GM12878 (cell line): Measurements from ENCODE around the gene KIF6. TPM values are rescaled to one million over a fixed set of nuclear protein-coding genes. Genes with fewer than 3 reads are reported as not detected.

Experiments
- ATAC-seq: fragments of 200-7000 bp; cut with Tn5 transposase; 3 replicates; pipeline ENCODE4 v1.9.1; 2020; ENCODE audit warnings: mild to moderate bottlenecking, moderate library complexity
- BruUV-seq: library from RNA; stranded (reverse); fragments of 400-500 nt; replicated peaks from 2 replicates; lab custom pipeline; 2021; lab: Mats Ljungman, UMichigan
- CTCF ChIA-PET: fragments of 300-600 bp; sonication (Branson Sonifier 250); formaldehyde crosslinking; extraction: SDS; loops from one replicate; lab custom pipeline; 2021; ENCODE audit warnings: inconsistent platforms; lab: Yijun Ruan, JAX
- POLR2A ChIA-PET: fragments of 350-600 bp; formaldehyde crosslinking; extraction: SDS; loops from one replicate; lab custom pipeline; 2021; ENCODE audit warnings: inconsistent platforms; lab: Charles Lee
- RAD21 ChIA-PET: fragments of 300-600 bp; sonication (Branson Sonifier 250); formaldehyde crosslinking; loops from one replicate; lab custom pipeline; 2023; ENCODE audit warnings: antibody characterized with exemption; ENCODE audit not compliant: unreplicated experiment; lab: Charles Lee
- SMC1A ChIA-PET: fragments of 300-600 bp; sonication (Branson Sonifier 250); formaldehyde crosslinking; loops from one replicate; lab custom pipeline; 2023; ENCODE audit not compliant: unreplicated experiment, uncharacterized antibody; lab: Charles Lee
- DNase-seq: peaks from one replicate; pipeline ENCODE4 v3.0.0-alpha.2; 2011; ENCODE audit warnings: low read depth, low spot score
- FAIRE-seq: peaks from 3 replicates; lab custom pipeline; 2011; peaks lifted over from hg19 to GRCh38; lab: Jason Lieb, UNC
- H2AFZ ChIP-seq: 2 replicates; pipeline ENCODE4 v1.6.0; 2011; ENCODE audit warnings: low read depth, low read length, control low read depth; ENCODE audit not compliant: control insufficient read depth
- H3K27ac ChIP-seq: 2 replicates; pipeline ENCODE4 v1.5.1; 2011; ENCODE audit warnings: control low read depth; ENCODE audit not compliant: control insufficient read depth, insufficient read depth
- H3K27me3 ChIP-seq, 2 experiments: replicated peaks in 1 of 2; 2 replicates each; pipeline versions ENCODE4 v1.6.0 to v1.6.1; 2011; ENCODE audit warnings: low read length in 1 of 2; ENCODE audit not compliant: control insufficient read depth in 2 of 2, insufficient read depth in 2 of 2
- H3K36me3 ChIP-seq, 2 experiments: 2 replicates each; pipeline ENCODE4 v1.5.1; 2011; ENCODE audit warnings: low read length in 1 of 2; ENCODE audit not compliant: control insufficient read depth in 2 of 2, insufficient read depth in 2 of 2
- H3K4me1 ChIP-seq: 2 replicates; pipeline ENCODE4 v1.6.1; 2011; ENCODE audit warnings: mild to moderate bottlenecking, low read length, moderate library complexity, mixed read lengths; ENCODE audit not compliant: control insufficient read depth, insufficient read depth
- H3K4me2 ChIP-seq: 2 replicates; pipeline ENCODE4 v1.6.0; 2011; ENCODE audit warnings: control low read depth; ENCODE audit not compliant: control insufficient read depth, insufficient read depth
- H3K4me3 ChIP-seq: fragments of 200-600 bp; sonication (generic); 2 replicates; pipeline ENCODE4 v1.5.1; 2016
- H3K79me2 ChIP-seq: 2 replicates; pipeline ENCODE4 v1.6.0; 2011; ENCODE audit warnings: low read length; ENCODE audit not compliant: control insufficient read depth, insufficient read depth
- H3K9ac ChIP-seq: 2 replicates; pipeline ENCODE4 v1.8.0; 2011; ENCODE audit warnings: low read length, control low read depth, mixed read lengths; ENCODE audit not compliant: control insufficient read depth, insufficient read depth
- H3K9me3 ChIP-seq: replicated peaks from 3 replicates; pipeline ENCODE4 v1.5.1; 2011; ENCODE audit warnings: mild to moderate bottlenecking, low read length; ENCODE audit not compliant: control insufficient read depth, insufficient read depth
- H4K20me1 ChIP-seq: 2 replicates; pipeline ENCODE4 v1.6.0; 2011; ENCODE audit not compliant: control insufficient read depth, insufficient read depth
- KLF5 ChIP-seq: fragments of 450-650 bp; IDR thresholded peaks from 2 replicates; pipeline ENCODE4 v1.6.1; 2014; ENCODE audit warnings: mild to moderate bottlenecking; ENCODE audit not compliant: partially characterized antibody
- MEF2A ChIP-seq: IDR thresholded peaks from 2 replicates; pipeline ENCODE4 v1.6.1; 2011; ENCODE audit warnings: low read depth, mild to moderate bottlenecking, low read length, moderate library complexity; ENCODE audit not compliant: insufficient read depth
- MTA2 ChIP-seq: fragments of 450-650 bp; IDR thresholded peaks from 2 replicates; pipeline ENCODE4 v1.6.1; 2016; ENCODE audit warnings: low read depth, mild to moderate bottlenecking, moderate library complexity
- MXI1 ChIP-seq: fragments of 150-350 bp; IDR thresholded peaks from 2 replicates; pipeline ENCODE4 v1.6.1; 2011; ENCODE audit warnings: low read depth, mild to moderate bottlenecking, inconsistent platforms, low read length, improper control_type of control experiment
- NFXL1 ChIP-seq: fragments of 450-650 bp; IDR thresholded peaks from 2 replicates; pipeline ENCODE4 v1.6.1; 2017; ENCODE audit warnings: antibody characterized with exemption, mild to moderate bottlenecking, borderline replicate concordance
- NFYB ChIP-seq: IDR thresholded peaks from 2 replicates; pipeline ENCODE4 v1.6.1; 2011; ENCODE audit warnings: low read depth, mild to moderate bottlenecking, low read length, improper control_type of control experiment, moderate library complexity; ENCODE audit not compliant: insufficient read depth
- NR2F1 ChIP-seq: fragments of 450-650 bp; conservative IDR thresholded peaks from 2 replicates; pipeline ENCODE4 v1.6.1; 2017; ENCODE audit warnings: mild to moderate bottlenecking
- POLR2AphosphoS2 ChIP-seq: IDR thresholded peaks from 2 replicates; pipeline ENCODE4 v1.6.1; 2011; ENCODE audit warnings: low read depth, mild to moderate bottlenecking, low read length, improper control_type of control experiment, moderate library complexity
- SMAD5 ChIP-seq: IDR thresholded peaks from 2 replicates; pipeline ENCODE4 v1.6.1; 2016; ENCODE audit warnings: antibody characterized with exemption, low read depth
- TCF12 ChIP-seq: IDR thresholded peaks from 2 replicates; pipeline ENCODE4 v1.6.1; 2011; ENCODE audit warnings: low read depth, mild to moderate bottlenecking, low read length
- WGBS: methylation state at CpG from one replicate; pipeline ENCODE4 v1.1.6; 2016; ENCODE audit warnings: low lambda C conversion rate; ENCODE audit not compliant: insufficient replicate concordance, insufficient coverage; ENCODE audit errors: missing lambda C conversion rate; 5-methylcytosine and 5-hydroxymethylcytosine counted together
- in situ Hi-C: fragments of 300-500 bp; cut with MboI; formaldehyde crosslinking; loops from 9 replicates; pipeline ENCODE4 v1.14.3; 2018; ENCODE audit warnings: mixed read lengths
- intact Hi-C: fragments of 100-400 bp; cut with micrococcal nuclease; formaldehyde crosslinking; loops from one replicate; pipeline ENCODE4 v1.14.2; 2022; ENCODE audit not compliant: unreplicated experiment
- polyA plus RNA-seq, 11 experiments: library from polyadenylated mRNA; depleted of rRNA in 4 of 11; unstranded in 6 of 11; stranded (reverse) in 5 of 11; fragments of >200 nt; fragmentation: Nextera tagmentation in 4 of 11; fragmentation: Illumina TruSeq in 1 of 11; extraction: Ambion mirVana in 4 of 11; extraction: Trizol in 1 of 11; gene quantifications; 1 replicate in 1 of 11; 2 replicates in 10 of 11; pipeline versions ENCODE4 v1.2.1 to v1.2.3, GENCODE V29; 2011 to 2016; ENCODE audit warnings: inconsistent platforms in 2 of 11, missing spikeins in 2 of 11, low read depth in 1 of 11
- total RNA-seq, 4 experiments: library from RNA; depleted of rRNA in 3 of 4; stranded (reverse); fragments of >200 nt in 3 of 4; fragmentation: Illumina TruSeq in 1 of 4; extraction: Trizol in 1 of 4; gene quantifications; 2 replicates each; pipeline versions ENCODE4 v1.2.1 to v1.2.3, GENCODE V29; 2013 to 2021
- TF ChIP-seq, protein P1 (sequence below): fragments of 450-650 bp; IDR thresholded peaks from 2 replicates; pipeline ENCODE4 v1.6.1; 2014; ENCODE audit warnings: mild to moderate bottlenecking
- TF ChIP-seq, protein P2 (sequence below): fragments of 450-650 bp; IDR thresholded peaks from 2 replicates; pipeline ENCODE4 v1.6.1; 2016; ENCODE audit warnings: mild to moderate bottlenecking

KIF6 gene
- total and polyA plus RNA-seq, 10 of the 15 experiments (the other 5 are each of a cell fraction or from before 2014, with no cell fraction given) = 0.09 to 1.0 (median 0.28) TPM

DNA sequence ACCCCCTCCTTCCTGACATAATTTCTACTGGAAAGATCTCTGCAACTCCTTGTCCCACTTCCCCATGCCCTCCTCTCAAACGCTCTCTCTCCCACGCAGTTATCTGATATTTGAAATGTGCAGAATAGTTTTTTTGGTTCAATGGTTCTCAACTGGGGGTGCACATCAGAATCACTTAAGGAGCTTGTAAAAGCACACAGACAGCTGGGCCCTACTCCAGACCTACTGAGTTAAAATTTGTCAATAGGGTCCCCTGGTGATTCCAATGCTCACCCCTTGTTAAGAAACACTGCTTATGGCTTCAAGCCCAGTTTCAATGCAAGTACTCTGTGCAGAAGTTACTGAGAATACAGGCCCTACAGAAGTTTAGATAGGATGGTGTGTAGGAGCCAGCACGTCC is 357.5 kb downstream of the KIF6 start:
- ChIA-PET SMC1A (interaction anchor here (1.1 to 1.2 kb wide), 3 partner anchors 386 to 525 kb away, joined by 4 read pairs; no protein-coding TSS in a partner anchor), POLR2A (no interaction called here), RAD21 (no interaction called here), CTCF (interaction anchor here (1.2 to 3.5 kb wide), 4 partner anchors 9 to 499 kb away, joined by 4 to 12 read pairs (median 4); no protein-coding TSS in a partner anchor)
- no peaks in the 10 kb centered on the region for H3K36me3 ChIP-seq
- no peaks in the 10 kb centered on the region for H3K4me1 ChIP-seq
- WGBS = 16% methylated on average over 3 of the region's 3 CpGs
- H3K27me3 ChIP-seq = no peaks in the 10 kb centered on the region
- in situ Hi-C loops (no loop called here), intact Hi-C loops (no loop called here)
- H3K9ac ChIP-seq = no peak overlapping the region
- H3K27ac ChIP-seq = no peak overlapping the region
- H2AFZ ChIP-seq = no peak overlapping the region
- no peaks in the 10 kb centered on the region for H3K79me2 ChIP-seq
- H4K20me1 ChIP-seq = no peaks in the 10 kb centered on the region
- ATAC-seq (no peak), DNase-seq (no peak), FAIRE-seq (no peak)
- no TSS peak for BruUV-seq
- TF ChIP-seq SMAD5 = no peak
- TF ChIP-seq MXI1 = no peak
- TF ChIP-seq KLF5 = no peak
- TF ChIP-seq MEF2A = no peak
- TF ChIP-seq MTA2 = no peak
- TF ChIP-seq, protein P1, sequence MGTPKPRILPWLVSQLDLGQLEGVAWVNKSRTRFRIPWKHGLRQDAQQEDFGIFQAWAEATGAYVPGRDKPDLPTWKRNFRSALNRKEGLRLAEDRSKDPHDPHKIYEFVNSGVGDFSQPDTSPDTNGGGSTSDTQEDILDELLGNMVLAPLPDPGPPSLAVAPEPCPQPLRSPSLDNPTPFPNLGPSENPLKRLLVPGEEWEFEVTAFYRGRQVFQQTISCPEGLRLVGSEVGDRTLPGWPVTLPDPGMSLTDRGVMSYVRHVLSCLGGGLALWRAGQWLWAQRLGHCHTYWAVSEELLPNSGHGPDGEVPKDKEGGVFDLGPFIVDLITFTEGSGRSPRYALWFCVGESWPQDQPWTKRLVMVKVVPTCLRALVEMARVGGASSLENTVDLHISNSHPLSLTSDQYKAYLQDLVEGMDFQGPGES = no peak
- TF ChIP-seq NR2F1 = no peak
- TF ChIP-seq, protein P2, sequence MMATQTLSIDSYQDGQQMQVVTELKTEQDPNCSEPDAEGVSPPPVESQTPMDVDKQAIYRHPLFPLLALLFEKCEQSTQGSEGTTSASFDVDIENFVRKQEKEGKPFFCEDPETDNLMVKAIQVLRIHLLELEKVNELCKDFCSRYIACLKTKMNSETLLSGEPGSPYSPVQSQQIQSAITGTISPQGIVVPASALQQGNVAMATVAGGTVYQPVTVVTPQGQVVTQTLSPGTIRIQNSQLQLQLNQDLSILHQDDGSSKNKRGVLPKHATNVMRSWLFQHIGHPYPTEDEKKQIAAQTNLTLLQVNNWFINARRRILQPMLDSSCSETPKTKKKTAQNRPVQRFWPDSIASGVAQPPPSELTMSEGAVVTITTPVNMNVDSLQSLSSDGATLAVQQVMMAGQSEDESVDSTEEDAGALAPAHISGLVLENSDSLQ = no peak
- TF ChIP-seq NFYB = no peak
- TF ChIP-seq POLR2AphosphoS2 = no peak
- no peak for TF ChIP-seq NFXL1
- TF ChIP-seq TCF12 = no peak
- H3K4me2 ChIP-seq = no peak overlapping the region
- H3K4me3 ChIP-seq = no peak overlapping the region
- H3K9me3 ChIP-seq = no peaks in the 10 kb centered on the region
